ENCODE measurements around the gene RCC1.
"Not testable (repeated sequence)": the region's sequence is repeated elsewhere in the genome, so short reads cannot be mapped to it uniquely, and the experiment has no call there.

The RCC1 gene

GRCh38 chr1:28540651-28541050, 34.8 kb downstream of the RCC1 start:
- peak overlapping the region; percentile 5 for H3K27ac ChIP-seq
- 0 out of 2 replicates have a peak, but pooled peaks have one; percentile 7 for TF ChIP-seq CTCF (conservative IDR thresholded peaks at IDR 0.05; ENCODE audit: low read depth)
- ChIA-PET POLR2A (ENCODE audit: low non-redundant PET) (no interaction called here), CTCF (interaction anchor here (0.6 kb wide), 1 partner anchor 55 kb away, joined by 3 read pairs; no protein-coding TSS in a partner anchor)
- no peak for DNase-seq (ENCODE audit: low spot score)

GRCh38 chr1:28541414-28542015, 35.7 kb downstream of the RCC1 start:
- POLR2A ChIA-PET (ENCODE audit: low non-redundant PET); DNase-seq (ENCODE audit: low spot score): not testable (repeated sequence)
- CTCF ChIA-PET: interaction anchor here (0.6 kb wide), 1 partner anchor 54 kb away, joined by 3 read pairs; no protein-coding TSS in a partner anchor
- H3K27ac ChIP-seq: peak overlapping the region; percentile 33

DNA sequence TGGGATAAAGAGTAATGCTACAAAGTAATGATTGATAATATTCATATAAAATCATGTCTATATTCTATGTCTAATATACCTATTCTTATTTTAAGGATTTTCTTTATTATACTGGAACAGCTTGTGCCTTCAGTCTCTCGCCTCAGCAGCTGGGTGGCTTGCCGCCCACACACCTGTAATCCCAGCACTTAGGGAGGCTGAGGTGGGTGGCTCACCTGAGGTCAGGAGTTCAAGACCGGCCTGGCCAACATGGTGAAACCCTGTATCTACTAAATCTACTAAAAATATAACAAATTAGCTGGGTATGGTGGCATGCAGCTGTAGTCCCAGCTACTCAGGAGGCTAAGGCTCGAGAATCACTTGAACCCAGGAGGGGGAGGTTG, 39.4 kb downstream of the RCC1 start:
- ChIA-PET CTCF (no interaction called here), POLR2A (ENCODE audit: low non-redundant PET) (interaction anchor here (0.7 kb wide), 1 partner anchor 35 kb away, joined by 3 read pairs; no protein-coding TSS in a partner anchor)
- no peak for DNase-seq (ENCODE audit: low spot score)
- no peak for TF ChIP-seq CTCF (conservative IDR thresholded peaks at IDR 0.05; ENCODE audit: low read depth)
- H3K27ac ChIP-seq: no peak overlapping the region

GRCh38 chr1:28548318-28548717, 42.5 kb downstream of the RCC1 start:
- no peak for DNase-seq (ENCODE audit: low spot score)
- TF ChIP-seq CTCF (conservative IDR thresholded peaks at IDR 0.05; ENCODE audit: low read depth): no peak
- no peak overlapping the region for H3K27ac ChIP-seq
- POLR2A ChIA-PET (ENCODE audit: low non-redundant PET): no interaction called here
- CTCF ChIA-PET: interaction anchor here (0.6 kb wide), 1 partner anchor 452 kb away, joined by 4 read pairs; no protein-coding TSS in a partner anchor

GRCh38 chr1:28551381-28551780, 45.5 kb downstream of the RCC1 start:
- CTCF ChIA-PET: no interaction called here
- POLR2A ChIA-PET (ENCODE audit: low non-redundant PET): no interaction called here
- no peak for DNase-seq (ENCODE audit: low spot score)
- H3K27ac ChIP-seq: no peak overlapping the region
- TF ChIP-seq CTCF (conservative IDR thresholded peaks at IDR 0.05; ENCODE audit: low read depth): no peak

GRCh38 chr1:28552758-28553663, 47.2 kb downstream of the RCC1 start, which contains the start of gene TRNAU1AP:
TSS of gene TRNAU1AP (plus strand) at chr1:28553085. CDS start at chr1:28553111, 26 bp downstream.
- ChIA-PET CTCF (interaction anchor here (0.7 to 1.3 kb wide), 3 partner anchors 8 to 36 kb away, joined by 3 to 5 read pairs (median 3); no protein-coding TSS in a partner anchor), POLR2A (ENCODE audit: low non-redundant PET) (interaction anchor here (0.6 to 2.7 kb wide), 3 partner anchors 25 to 1984 kb away, joined by 3 to 13 read pairs (median 5); no protein-coding TSS in a partner anchor)
- DNase-seq (ENCODE audit: low spot score): peak; percentile 97
- no peak for TF ChIP-seq CTCF (conservative IDR thresholded peaks at IDR 0.05; ENCODE audit: low read depth)
- H3K27ac ChIP-seq: peak within 1 kb of the TSS; percentile 87
